CD4-positive, alpha-beta T cell (primary cell): Measurements from ENCODE around the gene FNDC3A. TPM values are rescaled to one million over a fixed set of nuclear protein-coding genes. Genes with fewer than 3 reads are reported as not detected.
A peak's percentile ranks its signal among the peaks of the same experiment; 100 is the strongest.

ENCODE experiments used
- ATAC-seq: fragments of 200-7000 bp; cut with Tn5 transposase; one replicate; pipeline ENCODE4 v1.10.0; 2022; ENCODE audit warnings: mild to moderate bottlenecking; ENCODE audit not compliant: poor library complexity
- CTCF ChIA-PET: fragments of 350-600 bp; sonication (Branson Sonifier 250); formaldehyde crosslinking; loops from one replicate; lab custom pipeline; 2021; ENCODE audit warnings: antibody characterized with exemption, inconsistent platforms; lab: Charles Lee
- POLR2A ChIA-PET: fragments of 350-600 bp; sonication (Branson Sonifier 250); formaldehyde crosslinking; loops from one replicate; lab custom pipeline; 2021; ENCODE audit warnings: antibody characterized with exemption, inconsistent platforms; lab: Charles Lee
- DNase-seq, 14 experiments: peaks; one replicate each; pipeline ENCODE4 v3.0.0-alpha.2; 2013 to 2020; ENCODE audit warnings: mixed read lengths in 2 of 14
- H3K27ac ChIP-seq, 2 donors: one replicate each; pipeline versions ENCODE4 v1.5.1 to v1.7.0; 2013; ENCODE audit warnings: low read length in 2 of 2, low read depth in 1 of 2, mild to moderate bottlenecking in 1 of 2
- H3K27me3 ChIP-seq, 2 experiments: 1 replicate in 1 of 2; 2 replicates in 1 of 2; pipeline versions ENCODE4 v1.6.1 to v1.7.0; 2013; ENCODE audit warnings: low read length in 2 of 2, control low read depth in 1 of 2, mild to moderate bottlenecking in 1 of 2, moderate library complexity in 1 of 2; ENCODE audit not compliant: insufficient read depth in 2 of 2, control insufficient read depth in 1 of 2
- H3K36me3 ChIP-seq: one replicate; pipeline ENCODE4 v1.6.1; 2013; ENCODE audit warnings: low read length, control low read depth; ENCODE audit not compliant: insufficient read depth
- H3K4me1 ChIP-seq: one replicate; pipeline ENCODE4 v1.6.1; 2013; ENCODE audit warnings: low read length, control low read depth; ENCODE audit not compliant: insufficient read depth
- H3K4me3 ChIP-seq: one replicate; pipeline ENCODE4 v1.5.1; 2013; ENCODE audit warnings: mild to moderate bottlenecking, low read length, moderate library complexity
- H3K9me3 ChIP-seq, 2 experiments: 1 replicate in 1 of 2; 2 replicates in 1 of 2; pipeline versions ENCODE4 v1.6.1 to v1.7.0; 2013; ENCODE audit warnings: low read length in 2 of 2, mild to moderate bottlenecking in 2 of 2, control low read depth in 1 of 2, moderate library complexity in 1 of 2; ENCODE audit not compliant: control insufficient read depth in 1 of 2, insufficient read depth in 1 of 2
- H3K27ac Mint-ChIP-seq: one replicate; pipeline ENCODE4 v1.8.0; 2020; ENCODE audit warnings: mixed read lengths
- H3K27me3 Mint-ChIP-seq: one replicate; pipeline ENCODE4 v1.8.0; 2021; ENCODE audit warnings: mixed read lengths
- H3K36me3 Mint-ChIP-seq: one replicate; pipeline ENCODE4 v1.8.0; 2021; ENCODE audit warnings: low read depth, mixed read lengths
- H3K4me1 Mint-ChIP-seq: one replicate; pipeline ENCODE4 v1.8.0; 2021; ENCODE audit warnings: low read depth, mixed read lengths
- H3K4me3 Mint-ChIP-seq: one replicate; pipeline ENCODE4 v1.8.0; 2020; ENCODE audit warnings: mild to moderate bottlenecking, mixed read lengths
- H3K9me3 Mint-ChIP-seq: one replicate; pipeline ENCODE4 v1.8.0; 2020; ENCODE audit warnings: mixed read lengths
- CTCF ChIP-seq: fragments of 200-600 bp; IDR thresholded peaks from one replicate; pipeline ENCODE4 v1.8.0; 2022; ENCODE audit warnings: antibody characterized with exemption, mild to moderate bottlenecking
- intact Hi-C, 2 experiments: fragments of 100-400 bp; cut with DNase I in 1 of 2; cut with micrococcal nuclease in 1 of 2; formaldehyde crosslinking; loops; one replicate each; pipeline versions ENCODE4 v1.15.1 to v1.9.0; 2023 to 2025; cut with DNase I, micrococcal nuclease
- total RNA-seq, 174 experiments: library from RNA in 2 of 174; stranded (reverse) in 2 of 174; gene quantifications; one replicate each; pipeline ENCODE4 v1.2.3 and lab custom pipeline; 2021 to 2026

The FNDC3A gene
- total RNA-seq, 2 experiments from 2014 or later, result 27.7 to 28.6 TPM

GRCh38 chr13:49220036-49220855, 244.5 kb downstream of the FNDC3A start, which contains the start of gene MLNR:
Gene MLNR, plus strand, starts transcription at chr13:49220338. Its CDS starts 0 bp downstream, at chr13:49220338.
- no peaks in the 10 kb centered on the region for H3K36me3 Mint-ChIP-seq
- DNase-seq (peak in 10 of 14 experiments; percentile 15 to 65 (median 32)), ATAC-seq (peak; percentile 75)
- Histone ChIP-seq H3K4me1 (peaks cover 13% of the 10 kb centered on the region), H3K4me3 (peak within 1 kb of the TSS; percentile 22), H3K27me3 (peaks cover 44 to 53% of the 10 kb centered on the region in 2 experiments), H3K27ac (no peak within 1 kb of the TSS), H3K9me3 (peaks cover 0 to 12% of the 10 kb centered on the region in 2 experiments), H3K36me3 (no peaks in the 10 kb centered on the region)
- H3K9me3 Mint-ChIP-seq, result no peaks in the 10 kb centered on the region
- ChIA-PET CTCF (no interaction called here), POLR2A (interaction anchor here (0.8 kb wide), 1 partner anchor 244 kb away, joined by 3 read pairs; the partner anchor contains the start of gene FNDC3A)
- peak within 1 kb of the TSS; percentile 73 for H3K4me3 Mint-ChIP-seq
- peaks cover 10% of the 10 kb centered on the region for H3K4me1 Mint-ChIP-seq
- intact Hi-C loops, result no loop called here
- H3K27me3 Mint-ChIP-seq, result peaks cover 79% of the 10 kb centered on the region
- no peak for TF ChIP-seq CTCF
- H3K27ac Mint-ChIP-seq, result no peak within 1 kb of the TSS

- TF ChIP-seq CTCF, result no peak
- peaks cover 0 to 12% of the 10 kb centered on the region in 2 experiments for H3K9me3 ChIP-seq
- H3K4me3 ChIP-seq, result no peak overlapping the region
- H3K4me3 Mint-ChIP-seq, result peak overlapping the region; percentile 82
- peaks cover 44 to 53% of the 10 kb centered on the region in 2 experiments for H3K27me3 ChIP-seq
- ChIA-PET POLR2A (interaction anchor here (0.8 kb wide), 1 partner anchor 245 kb away, joined by 3 read pairs; the partner anchor contains the start of gene FNDC3A), CTCF (no interaction called here)
- intact Hi-C loops, result no loop called here
- no peak for ATAC-seq
- no peaks in the 10 kb centered on the region for H3K36me3 Mint-ChIP-seq
- no peak overlapping the region for H3K27ac ChIP-seq
- H3K9me3 Mint-ChIP-seq, result no peaks in the 10 kb centered on the region
- peaks cover 8% of the 10 kb centered on the region for H3K4me1 Mint-ChIP-seq
- H3K36me3 ChIP-seq, result no peaks in the 10 kb centered on the region
- H3K27ac Mint-ChIP-seq, result no peak overlapping the region
- H3K4me1 ChIP-seq, result peaks cover 11% of the 10 kb centered on the region
- peak in 3 of 14 experiments; percentile 4 to 27 (median 25) for DNase-seq
- H3K27me3 Mint-ChIP-seq, result peaks cover 83% of the 10 kb centered on the region
Observed at GRCh38 chr13:49220856-49221589, 245.3 kb downstream of the FNDC3A start.

GRCh38 chr13:49221590-49221965, 245.9 kb downstream of the FNDC3A start:
- no peak for ATAC-seq
- TF ChIP-seq CTCF, result no peak
- Mint-ChIP-seq H3K27ac (no peak overlapping the region), H3K27me3 (peaks cover 78% of the 10 kb centered on the region), H3K36me3 (no peaks in the 10 kb centered on the region), H3K4me1 (peaks cover 8% of the 10 kb centered on the region), H3K9me3 (no peaks in the 10 kb centered on the region), H3K4me3 (peak overlapping the region; percentile 82)
- Histone ChIP-seq H3K27ac (no peak overlapping the region), H3K36me3 (no peaks in the 10 kb centered on the region), H3K27me3 (peaks cover 44 to 53% of the 10 kb centered on the region in 2 experiments), H3K4me1 (peaks cover 11% of the 10 kb centered on the region), H3K9me3 (peaks cover 0 to 12% of the 10 kb centered on the region in 2 experiments), H3K4me3 (no peak overlapping the region)
- CTCF ChIA-PET, result no interaction called here
- POLR2A ChIA-PET, result interaction anchor here (0.8 kb wide), 1 partner anchor 246 kb away, joined by 3 read pairs; the partner anchor contains the start of gene FNDC3A
- intact Hi-C loops, result no loop called here
- no peak for DNase-seq
